HepG2 (cell line): ENCODE measurements around the gene TSNAX.

Experiments used
- CREB1 ChIP-seq, 2 experiments: fragments of 450-650 bp in 1 of 2; IDR thresholded peaks; 2 replicates each; pipeline ENCODE4 v1.6.1; 2016 to 2017; ENCODE audit warnings: control low read depth in 1 of 2, mild to moderate bottlenecking in 1 of 2, missing compliant biosample characterization in 1 of 2, missing genetic modification characterization in 1 of 2
- CTCF ChIP-seq: sonication (generic); formaldehyde crosslinking; IDR thresholded peaks from 2 replicates; pipeline ENCODE4 v1.5.0; 2020; ENCODE audit warnings: mild to moderate bottlenecking, missing genetic modification reagents, moderate library complexity
- EP300 ChIP-seq, 3 experiments: sonication (generic) in 1 of 3; formaldehyde crosslinking in 1 of 3; IDR thresholded peaks; 2 replicates each; pipeline versions ENCODE4 v1.5.1 to v1.6.1; 2011 to 2020; ENCODE audit warnings: low read depth in 2 of 3, low read length in 2 of 3, borderline replicate concordance in 1 of 3, improper control_type of control experiment in 1 of 3, mild to moderate bottlenecking in 1 of 3, missing genetic modification reagents in 1 of 3, moderate library complexity in 1 of 3
- EZH2 ChIP-seq: conservative IDR thresholded peaks from 2 replicates; pipeline ENCODE4 v1.6.1; 2012; ENCODE audit warnings: mild to moderate bottlenecking, low read depth, low read length, moderate library complexity
- FOSL2 ChIP-seq: sonication (generic); formaldehyde crosslinking; IDR thresholded peaks from 2 replicates; pipeline ENCODE4 v1.4.0; 2020; ENCODE audit warnings: missing genetic modification reagents
- GABPA ChIP-seq, 2 experiments: IDR thresholded peaks; 2 replicates each; pipeline ENCODE4 v1.6.1; 2011 to 2016; ENCODE audit warnings: low read depth in 2 of 2, low read length in 1 of 2, missing biosample characterization in 1 of 2, missing genetic modification characterization in 1 of 2
- GMEB1 ChIP-seq: sonication (generic); formaldehyde crosslinking; IDR thresholded peaks from 2 replicates; pipeline ENCODE4 v1.5.1; 2020; ENCODE audit warnings: missing genetic modification reagents, mild to moderate bottlenecking, borderline replicate concordance
- MLX ChIP-seq: IDR thresholded peaks from 2 replicates; pipeline ENCODE4 v1.6.1; 2016
- MXI1 ChIP-seq: IDR thresholded peaks from 3 replicates; pipeline ENCODE4 v1.6.1; 2012; ENCODE audit warnings: low read depth, low read length, inconsistent platforms, borderline replicate concordance
- TBL1XR1 ChIP-seq: fragments of 150-350 bp; IDR thresholded peaks from 2 replicates; pipeline ENCODE4 v1.6.1; 2014; ENCODE audit warnings: borderline replicate concordance, low read length; ENCODE audit not compliant: partially characterized antibody
- TBX2 ChIP-seq: sonication (generic); formaldehyde crosslinking; IDR thresholded peaks from 2 replicates; pipeline ENCODE4 v1.5.0; 2020; ENCODE audit warnings: missing genetic modification reagents, mild to moderate bottlenecking, borderline replicate concordance
- ZFX ChIP-seq: sonication (generic); formaldehyde crosslinking; IDR thresholded peaks from 2 replicates; pipeline ENCODE4 v1.4.0; 2020; ENCODE audit warnings: mild to moderate bottlenecking, low read depth, missing genetic modification reagents, moderate library complexity
- TF ChIP-seq, protein P1 (sequence below): sonication (generic); formaldehyde crosslinking; IDR thresholded peaks from 2 replicates; pipeline ENCODE4 v1.5.0; 2020; ENCODE audit warnings: missing genetic modification reagents
- TF ChIP-seq, protein P2 (sequence below): fragments of 450-650 bp; IDR thresholded peaks from 2 replicates; pipeline ENCODE4 v1.6.1; 2016

DNA sequence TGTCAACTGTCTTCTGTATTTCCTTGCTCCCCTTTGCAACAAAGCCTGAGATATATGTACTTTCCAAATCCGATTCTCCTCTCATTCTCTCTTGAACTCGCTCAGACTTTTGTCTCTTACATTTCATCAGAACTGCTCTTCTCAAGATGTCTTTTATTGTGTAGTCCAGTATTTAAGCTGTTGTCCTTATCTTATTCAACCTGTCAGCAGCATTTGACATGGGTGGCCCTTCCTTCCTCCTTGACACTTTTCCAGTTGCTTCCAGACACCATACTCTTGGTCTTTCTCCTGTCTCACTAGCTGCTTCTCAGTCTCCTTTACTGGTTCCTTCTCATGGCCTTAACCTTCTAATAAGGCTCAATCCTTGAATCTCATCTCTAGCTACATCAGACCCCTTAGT, 47.0 kb downstream of the TSNAX start:
- no peak for TF ChIP-seq MLX (CRISPR knock-in tag)
- TF ChIP-seq FOSL2 (CRISPR knock-in tag) = no peak
- TF ChIP-seq, protein P1, sequence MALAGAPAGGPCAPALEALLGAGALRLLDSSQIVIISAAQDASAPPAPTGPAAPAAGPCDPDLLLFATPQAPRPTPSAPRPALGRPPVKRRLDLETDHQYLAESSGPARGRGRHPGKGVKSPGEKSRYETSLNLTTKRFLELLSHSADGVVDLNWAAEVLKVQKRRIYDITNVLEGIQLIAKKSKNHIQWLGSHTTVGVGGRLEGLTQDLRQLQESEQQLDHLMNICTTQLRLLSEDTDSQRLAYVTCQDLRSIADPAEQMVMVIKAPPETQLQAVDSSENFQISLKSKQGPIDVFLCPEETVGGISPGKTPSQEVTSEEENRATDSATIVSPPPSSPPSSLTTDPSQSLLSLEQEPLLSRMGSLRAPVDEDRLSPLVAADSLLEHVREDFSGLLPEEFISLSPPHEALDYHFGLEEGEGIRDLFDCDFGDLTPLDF (CRISPR knock-in tag) = no peak
- TF ChIP-seq EP300 (IDR thresholded peaks at IDR 0.05; ENCODE audit: low read depth in 2 of 2, low read length in 2 of 2) = no peak
- TF ChIP-seq EP300 (CRISPR knock-in tag; IDR thresholded peaks at IDR 0.05; ENCODE audit: borderline replicate concordance) = no peak
- TF ChIP-seq, protein P2, sequence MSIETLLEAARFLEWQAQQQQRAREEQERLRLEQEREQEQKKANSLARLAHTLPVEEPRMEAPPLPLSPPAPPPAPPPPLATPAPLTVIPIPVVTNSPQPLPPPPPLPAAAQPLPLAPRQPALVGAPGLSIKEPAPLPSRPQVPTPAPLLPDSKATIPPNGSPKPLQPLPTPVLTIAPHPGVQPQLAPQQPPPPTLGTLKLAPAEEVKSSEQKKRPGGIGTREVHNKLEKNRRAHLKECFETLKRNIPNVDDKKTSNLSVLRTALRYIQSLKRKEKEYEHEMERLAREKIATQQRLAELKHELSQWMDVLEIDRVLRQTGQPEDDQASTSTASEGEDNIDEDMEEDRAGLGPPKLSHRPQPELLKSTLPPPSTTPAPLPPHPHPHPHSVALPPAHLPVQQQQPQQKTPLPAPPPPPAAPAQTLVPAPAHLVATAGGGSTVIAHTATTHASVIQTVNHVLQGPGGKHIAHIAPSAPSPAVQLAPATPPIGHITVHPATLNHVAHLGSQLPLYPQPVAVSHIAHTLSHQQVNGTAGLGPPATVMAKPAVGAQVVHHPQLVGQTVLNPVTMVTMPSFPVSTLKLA = no peak
- no peak for TF ChIP-seq EZH2
- TF ChIP-seq ZFX (CRISPR knock-in tag) = no peak
- TF ChIP-seq TBL1XR1 = no peak
- no peak for TF ChIP-seq MXI1
- TF ChIP-seq GABPA (IDR thresholded peaks at IDR 0.05; ENCODE audit: low read depth, low read length) = no peak
- no peak for TF ChIP-seq GABPA (CRISPR knock-in tag; IDR thresholded peaks at IDR 0.05; ENCODE audit: low read depth)
- no peak for TF ChIP-seq CTCF
- no peak for TF ChIP-seq GMEB1 (CRISPR knock-in tag)
- TF ChIP-seq CREB1 (IDR thresholded peaks at IDR 0.05) = no peak
- no peak for TF ChIP-seq CREB1 (CRISPR knock-in tag; IDR thresholded peaks at IDR 0.05)
- TF ChIP-seq TBX2 = no peak
